Frontal cortex (tissue), 4 donors: Measurements from ENCODE around the gene KRT31. TPM values are rescaled to one million over a fixed set of nuclear protein-coding genes. Genes with fewer than 3 reads are reported as not detected.
"Not testable (repeated sequence)": the region's sequence is repeated elsewhere in the genome, so short reads cannot be mapped to it uniquely, and the experiment has no call there.

Experiments used
- DNase-seq, 2 donors: peaks; one replicate each; pipeline ENCODE4 v3.0.0; 2012; ENCODE audit warnings: low spot score in 2 of 2
- FAIRE-seq: peaks from 2 replicates; lab custom pipeline; 2012; peaks lifted over from hg19 to GRCh38; lab: Jason Lieb, UNC
- total RNA-seq: library from RNA; depleted of rRNA; stranded (reverse); fragments of >200 nt; gene quantifications from one replicate; pipeline ENCODE4 v1.2.3, GENCODE V29; 2014
- donor health status: control.
- donor health status: control.
- donor health status: control.

The KRT31 gene
- 1.2 TPM for total RNA-seq

DNA sequence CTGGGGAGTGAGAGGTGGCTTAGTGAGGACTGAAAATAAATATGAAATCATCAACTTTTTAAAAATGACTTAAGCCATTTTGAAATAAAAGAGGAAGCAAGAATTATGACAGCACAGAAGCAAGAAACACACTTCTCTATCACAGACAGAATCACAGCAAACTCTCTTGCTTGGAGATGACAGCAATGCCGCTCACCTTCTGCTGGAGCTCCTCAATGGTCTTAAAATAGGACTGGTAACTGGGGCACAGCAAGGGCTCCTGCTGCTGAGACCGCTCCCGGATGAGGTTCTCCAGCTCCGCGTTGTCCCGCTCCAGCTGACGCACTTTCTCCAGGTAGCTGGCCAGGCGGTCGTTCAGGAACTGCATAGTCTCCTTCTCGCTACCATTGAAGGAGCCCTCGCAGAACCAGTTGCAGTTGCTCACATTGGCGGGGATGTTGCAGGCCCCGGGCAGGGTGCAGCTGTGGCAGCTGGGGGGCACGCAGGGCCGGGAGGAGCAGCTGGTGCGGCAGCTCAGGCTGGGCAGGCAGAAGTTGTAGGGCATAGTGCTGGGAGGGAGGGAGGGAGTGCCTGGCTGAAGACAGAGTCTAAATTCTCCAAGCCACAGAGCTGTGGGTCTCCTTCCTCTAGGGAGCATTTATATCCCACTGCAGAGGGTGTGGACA, at the start of gene KRT31:
KRT31 (minus strand) TSS at position 613 of the 665 bp plus-strand sequence; CDS start at position 544, 69 bp downstream.
- DNase-seq (no peak), FAIRE-seq (no peak)

DNA sequence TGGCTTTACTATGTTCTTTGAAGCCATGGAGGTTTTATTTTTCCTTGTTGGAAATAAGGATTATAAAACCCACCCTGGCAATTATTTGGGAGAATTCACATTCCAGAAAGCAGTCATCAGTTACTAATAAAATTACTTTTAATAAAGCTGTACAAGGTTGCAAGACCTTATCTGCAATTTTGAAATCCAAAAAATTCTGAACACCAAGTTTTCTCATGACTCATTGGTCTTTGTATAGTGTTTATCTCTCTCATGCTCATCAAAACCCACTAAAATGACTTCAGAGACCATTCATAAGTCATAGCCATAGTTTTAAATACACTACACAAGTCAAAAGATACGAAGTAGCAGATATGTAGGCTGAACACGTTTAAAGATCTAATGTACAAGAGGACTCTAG, 49.4 kb upstream of the KRT31 start:
- DNase-seq = no peak
- FAIRE-seq = no peak

- DNase-seq = no peak
- FAIRE-seq = no peak
Measured at GRCh38 chr17:41444640-41445039, 47.2 kb upstream of the KRT31 start.

DNA sequence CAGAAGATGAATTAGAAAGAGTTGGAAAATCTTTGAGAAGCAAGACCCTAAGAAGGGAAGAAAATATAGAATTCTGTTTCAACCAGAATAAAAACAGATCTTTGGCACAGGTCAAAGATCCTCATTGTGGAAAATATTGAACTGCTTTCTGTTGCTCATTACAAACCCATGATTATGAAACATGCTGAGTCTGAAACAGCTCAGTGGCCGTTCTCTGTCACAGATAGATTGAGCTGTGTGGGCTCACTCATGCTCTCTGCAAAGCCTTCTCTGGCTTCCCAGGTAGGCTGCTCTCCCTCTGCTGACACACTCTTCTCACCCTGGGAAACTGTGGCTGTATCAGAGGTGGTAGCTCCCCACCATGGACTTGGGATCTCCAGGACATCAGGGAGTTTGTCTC, 46.8 kb upstream of the KRT31 start:
- no peak for FAIRE-seq

DNA sequence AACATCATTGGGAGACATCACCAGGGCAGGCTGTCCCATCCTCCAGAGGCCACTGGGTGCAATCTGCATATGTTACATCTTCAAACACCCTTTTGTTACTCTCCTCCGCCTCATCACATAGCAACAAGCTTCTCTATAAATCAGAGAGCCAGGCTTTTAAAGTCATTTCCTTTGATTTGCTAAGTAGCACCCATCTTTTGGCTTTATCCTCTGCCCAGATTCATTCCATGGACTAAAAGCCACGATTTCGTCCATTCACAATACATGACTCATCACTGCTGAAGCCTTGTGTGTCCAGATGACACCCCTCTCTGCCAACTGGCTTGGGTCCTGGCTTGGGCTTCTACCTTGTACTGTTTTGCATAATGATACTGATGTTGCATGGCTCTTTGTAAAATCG, 45.3 kb upstream of the KRT31 start:
- no peak for DNase-seq
- no peak for FAIRE-seq

More for the DNA sequence above, 46.8 kb upstream of the KRT31 start:
- DNase-seq = no peak

DNA sequence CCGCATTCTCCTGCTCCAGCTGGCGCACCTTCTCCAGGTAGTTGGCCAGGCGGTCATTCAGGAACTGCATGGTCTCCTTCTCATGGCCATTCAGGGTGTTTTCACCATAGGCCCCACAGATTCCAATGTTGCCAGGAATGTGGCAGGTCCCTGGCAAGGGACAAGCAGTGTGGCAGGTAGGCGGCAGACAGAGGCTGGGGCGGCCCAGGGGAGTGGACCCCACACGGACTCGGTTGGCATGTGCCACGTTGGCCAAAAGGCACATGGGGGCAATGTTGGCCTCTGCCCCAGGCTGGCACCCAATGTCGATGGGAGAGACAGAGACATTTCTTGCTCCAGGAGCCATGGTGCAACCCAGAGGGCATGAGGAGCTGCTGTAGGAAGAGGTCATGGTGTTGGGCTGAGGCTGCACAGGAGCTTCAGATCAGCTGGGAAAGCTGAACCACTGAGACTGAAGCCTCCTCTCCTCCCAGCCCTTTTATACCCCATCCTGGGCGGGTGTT, 43.2 kb upstream of the KRT31 start, which contains the start of gene KRT38:
KRT38 (minus strand) TSS at position 453 of the 503 bp plus-strand sequence; CDS start at position 391, 62 bp downstream.
- FAIRE-seq (no peak), DNase-seq (no peak)

- FAIRE-seq (no peak), DNase-seq (no peak)
Measured at GRCh38 chr17:41439375-41439774, 42.0 kb upstream of the KRT31 start.

DNA sequence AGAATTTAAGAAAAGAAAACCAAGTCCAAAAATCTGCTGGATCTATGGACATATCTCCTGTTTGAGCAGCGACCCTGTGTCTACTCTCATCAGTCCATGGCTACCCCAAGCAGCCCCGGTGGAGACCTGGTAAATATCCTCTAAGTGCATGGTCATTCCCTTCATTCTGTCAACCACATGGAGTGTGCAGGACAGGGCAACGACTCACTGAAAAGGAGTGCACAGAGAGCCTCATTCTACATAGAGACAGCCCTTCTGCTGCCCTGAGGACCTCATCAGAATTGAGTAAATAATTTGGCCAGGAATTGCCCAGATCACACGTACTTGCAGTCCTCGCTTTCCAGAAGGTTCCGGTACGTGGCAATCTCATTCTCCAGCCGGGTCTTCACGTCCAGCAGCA, 40.4 kb upstream of the KRT31 start:
- FAIRE-seq = no peak
- DNase-seq = no peak

DNA sequence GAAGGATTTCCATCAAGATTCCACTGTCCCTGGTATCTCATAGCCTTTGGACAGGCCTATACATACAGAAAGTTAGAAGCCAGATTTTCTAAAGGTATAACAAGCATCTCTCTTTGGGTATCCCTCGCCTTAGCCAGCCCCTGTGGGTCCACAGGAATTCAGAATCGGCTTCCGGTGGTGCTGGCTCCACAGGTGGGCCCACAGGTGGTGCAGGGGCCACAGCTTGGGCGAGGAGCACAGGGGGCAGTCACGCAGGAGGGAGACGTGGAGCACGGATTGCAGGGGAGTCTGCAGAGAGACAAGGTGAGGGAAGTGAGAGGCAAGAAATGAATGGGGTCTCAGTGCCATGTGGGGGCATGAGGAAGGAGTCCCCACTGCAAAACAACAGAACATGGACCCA, 39.8 kb upstream of the KRT31 start:
- FAIRE-seq (no peak), DNase-seq (no peak)

GRCh38 chr17:41434415-41434814, 37.0 kb upstream of the KRT31 start:
- DNase-seq (no peak), FAIRE-seq (no peak)

DNA sequence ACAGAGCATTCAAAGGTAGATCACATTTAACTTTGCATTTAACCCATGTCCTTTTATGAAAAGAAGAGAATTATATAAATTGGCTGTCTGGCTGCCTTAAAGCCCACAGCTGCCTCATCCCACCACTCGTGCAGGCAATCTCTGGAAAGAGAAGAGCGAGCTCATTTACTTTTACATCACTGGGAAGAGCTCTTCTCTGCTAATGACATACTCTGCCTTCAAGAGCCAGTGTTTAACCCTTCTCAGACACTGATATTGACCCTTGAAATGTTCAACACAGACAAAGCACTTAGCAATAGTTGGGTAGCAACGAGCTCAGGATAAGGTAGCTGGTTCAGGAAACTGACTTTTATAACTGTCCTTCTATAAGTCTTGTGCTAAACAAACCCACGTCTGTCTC, 36.6 kb upstream of the KRT31 start:
- FAIRE-seq (no peak), DNase-seq (no peak)

- FAIRE-seq = no peak
- DNase-seq = no peak
Measured at GRCh38 chr17:41433586-41433985, 36.2 kb upstream of the KRT31 start.

DNA sequence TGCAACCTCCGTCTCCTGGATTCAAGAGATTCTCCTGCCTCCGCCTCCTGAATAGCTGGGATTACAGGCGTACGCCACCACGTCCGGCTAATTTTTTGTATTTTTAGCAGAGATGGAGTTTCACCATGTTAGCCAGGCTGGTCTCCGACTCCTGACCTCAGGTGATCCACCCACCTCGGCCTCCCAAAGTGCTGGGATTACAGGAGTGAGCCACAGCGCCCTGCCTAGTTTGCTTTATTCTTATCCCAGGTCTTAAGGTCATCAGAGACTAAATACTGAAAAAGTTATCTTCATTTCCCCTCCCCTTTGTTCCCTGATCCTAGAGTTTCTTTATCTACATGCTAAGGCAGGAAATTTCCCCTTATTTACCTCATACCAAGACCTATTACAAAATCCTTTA, 33.0 kb upstream of the KRT31 start:
- not testable (repeated sequence) for FAIRE-seq, DNase-seq

DNA sequence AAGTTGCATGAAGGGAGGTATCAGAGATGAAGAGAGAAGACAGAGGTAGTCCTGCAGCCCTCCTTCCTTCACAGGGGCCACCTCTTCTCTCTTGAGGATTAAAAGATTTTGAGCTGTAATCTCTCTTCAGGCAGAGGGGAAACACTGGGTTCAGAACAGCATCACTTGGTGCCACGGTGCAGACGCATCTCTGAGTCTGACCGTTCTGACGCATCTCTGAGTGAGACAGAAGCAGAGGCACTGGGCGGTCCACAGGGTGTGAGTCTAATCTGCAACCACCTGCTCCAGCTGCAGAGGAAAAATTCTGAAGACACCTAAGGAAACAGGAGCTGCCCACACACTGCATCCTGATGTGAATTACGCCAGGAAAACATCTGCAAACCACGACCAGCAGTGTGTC, 32.3 kb upstream of the KRT31 start:
- DNase-seq (no peak), FAIRE-seq (no peak)

DNA sequence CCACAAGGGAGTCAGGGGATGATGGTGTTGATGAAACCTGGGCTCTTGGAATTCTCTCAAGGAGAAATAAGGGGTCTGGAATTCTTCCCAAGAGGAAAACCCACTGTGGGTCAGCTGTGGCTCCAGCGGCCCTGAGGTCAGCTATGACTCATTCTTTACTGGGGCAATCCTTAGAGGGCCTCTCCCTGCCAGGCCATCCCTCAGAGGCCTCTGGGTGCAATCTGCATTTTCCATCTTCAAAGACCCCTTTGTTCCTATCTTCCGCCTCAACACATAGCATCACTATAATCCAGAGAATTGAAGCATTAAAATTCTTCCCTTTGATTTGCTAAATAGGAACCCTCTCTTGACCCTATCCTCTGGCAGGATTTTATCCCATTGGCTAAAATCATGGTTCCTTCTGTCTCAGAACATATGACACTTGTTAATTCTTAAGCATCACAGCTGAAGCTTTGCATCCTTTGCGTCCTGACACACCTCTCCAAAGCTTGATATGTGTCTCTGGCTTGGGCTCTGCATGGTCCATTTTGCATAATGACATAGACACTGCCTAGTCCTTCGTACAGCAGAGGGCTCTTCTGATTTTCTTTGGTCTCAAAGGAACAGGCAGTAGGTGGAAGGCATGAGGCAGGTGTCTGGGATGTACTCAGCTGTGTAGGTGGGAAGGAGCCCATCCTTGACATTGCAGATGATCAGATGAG, 31.3 kb upstream of the KRT31 start:
- DNase-seq (no peak), FAIRE-seq (no peak)

DNA sequence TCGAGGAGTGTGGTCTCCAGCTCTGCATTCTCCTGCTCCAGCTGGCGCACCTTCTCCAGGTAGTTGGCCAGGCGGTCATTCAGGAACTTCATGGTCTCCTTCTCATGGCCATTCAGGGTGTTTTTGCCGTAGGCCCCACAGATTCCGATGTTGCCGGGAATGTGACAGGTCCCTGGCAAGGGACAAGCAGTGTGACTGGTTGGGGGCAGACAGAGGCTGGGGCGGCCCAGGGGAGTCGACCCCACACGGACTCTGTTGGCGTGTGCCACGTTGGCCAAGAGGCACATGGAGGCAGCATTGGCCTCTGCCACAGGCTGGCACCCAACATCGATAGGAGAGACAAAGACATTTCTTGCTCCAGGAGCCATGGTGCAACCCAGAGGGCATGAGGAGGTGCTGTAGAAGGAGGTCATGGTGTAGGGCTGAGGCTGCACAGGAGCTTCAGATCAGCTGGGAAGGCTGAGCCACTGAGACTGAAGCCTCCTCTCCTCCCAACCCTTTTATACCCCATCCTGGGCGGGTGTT, 26.8 kb upstream of the KRT31 start, which contains the start of gene KRT37:
KRT37 (minus strand) TSS at position 475 of the 525 bp plus-strand sequence; CDS start at position 413, 62 bp downstream.
- DNase-seq (no peak), FAIRE-seq (no peak)

DNA sequence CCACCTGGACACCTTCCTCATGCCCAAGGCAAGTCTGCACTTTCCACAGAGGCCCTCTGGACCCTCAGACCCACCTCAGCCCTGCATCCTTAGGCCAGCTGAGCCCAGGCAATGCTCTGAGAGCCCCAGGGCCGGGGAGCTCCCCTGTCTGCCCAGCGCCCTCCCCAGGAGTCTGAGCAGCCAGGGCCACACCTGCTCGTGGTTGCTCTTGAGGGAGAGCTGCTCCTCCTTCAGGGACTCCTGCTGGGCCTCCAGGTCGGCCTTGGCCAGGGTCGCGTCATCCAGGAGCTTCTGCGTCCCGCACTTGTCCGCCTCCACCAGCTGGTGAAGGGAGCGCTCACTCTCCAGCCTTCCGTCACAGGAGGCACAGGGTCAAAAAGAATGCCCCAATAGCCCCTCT, 25.2 kb upstream of the KRT31 start:
- not testable (repeated sequence) for FAIRE-seq, DNase-seq

- FAIRE-seq (no peak), DNase-seq (no peak)
Measured at GRCh38 chr17:41421617-41422016, 24.2 kb upstream of the KRT31 start.

GRCh38 chr17:41421116-41421515, 23.7 kb upstream of the KRT31 start:
- DNase-seq (no peak), FAIRE-seq (no peak)

GRCh38 chr17:41420134-41420533, 22.7 kb upstream of the KRT31 start:
- DNase-seq (no peak), FAIRE-seq (no peak)

- no peak for FAIRE-seq
Measured at GRCh38 chr17:41419716-41420115, 22.3 kb upstream of the KRT31 start.

More at GRCh38 chr17:41419716-41420115, 22.3 kb upstream of the KRT31 start:
- DNase-seq = no peak
